H1 (cell line): ENCODE measurements around the gene CDH1. TPM values are rescaled to one million over a fixed set of nuclear protein-coding genes. Genes with fewer than 3 reads are reported as not detected.

ENCODE experiments used
- CTCF ChIA-PET: fragments of 300-600 bp; sonication (Branson Sonifier 250); formaldehyde crosslinking; loops from one replicate; lab custom pipeline; 2021; ENCODE audit not compliant: partially characterized antibody; lab: Charles Lee
- POLR2A ChIA-PET: fragments of 300-600 bp; sonication (Branson Sonifier 250); formaldehyde crosslinking; loops from one replicate; lab custom pipeline; 2021; ENCODE audit warnings: inconsistent platforms; ENCODE audit not compliant: partially characterized antibody; lab: Charles Lee
- DNase-seq, 2 experiments: peaks; one replicate each; pipeline versions ENCODE4 v3.0.0 to v3.0.0-alpha.2; 2010 to 2022; ENCODE audit warnings: low spot score in 2 of 2, low read depth in 1 of 2, mixed read lengths in 1 of 2
- FAIRE-seq: peaks from 2 replicates; lab custom pipeline; 2011; peaks lifted over from hg19 to GRCh38; lab: Jason Lieb, UNC
- H2AFZ ChIP-seq: 2 replicates; pipeline ENCODE4 v1.8.1; 2012; ENCODE audit warnings: low read length, inconsistent platforms
- H2AK5ac ChIP-seq: 2 replicates; pipeline ENCODE4 v1.6.1; 2013; ENCODE audit warnings: low read depth, low read length
- H2BK120ac ChIP-seq: replicated peaks from 2 replicates; pipeline ENCODE3; 2013; ENCODE audit warnings: low read depth, low read length, inconsistent platforms
- H2BK12ac ChIP-seq: 2 replicates; pipeline ENCODE4 v1.6.1; 2013; ENCODE audit warnings: low read depth, low read length
- H2BK15ac ChIP-seq: 2 replicates; pipeline ENCODE4 v1.6.1; 2013; ENCODE audit warnings: low read length
- H2BK20ac ChIP-seq: 2 replicates; pipeline ENCODE4 v1.6.1; 2013; ENCODE audit warnings: low read length
- H2BK5ac ChIP-seq: 2 replicates; pipeline ENCODE4 v1.6.1; 2013; ENCODE audit warnings: low read depth, low read length
- H3K14ac ChIP-seq: 2 replicates; pipeline ENCODE4 v1.6.1; 2013; ENCODE audit warnings: inconsistent platforms; ENCODE audit not compliant: insufficient read length
- H3K18ac ChIP-seq: 2 replicates; pipeline ENCODE4 v1.6.1; 2013; ENCODE audit warnings: low read length; ENCODE audit errors: extremely low read depth
- H3K23ac ChIP-seq: 2 replicates; pipeline ENCODE4 v1.6.1; 2013; ENCODE audit warnings: inconsistent platforms; ENCODE audit not compliant: insufficient read length
- H3K23me2 ChIP-seq: 2 replicates; pipeline ENCODE4 v1.6.1; 2013; ENCODE audit warnings: low read depth, low read length
- H3K27ac ChIP-seq: 2 replicates; pipeline ENCODE4 v1.6.1; 2011; ENCODE audit warnings: low read depth, low read length, inconsistent platforms
- H3K27me3 ChIP-seq, 4 experiments: replicated peaks in 1 of 4; 1 replicate in 1 of 4; 2 replicates in 3 of 4; pipeline versions ENCODE4 v1.6.1 to v1.8.1; 2011 to 2013; ENCODE audit warnings: low read length in 3 of 4, mild to moderate bottlenecking in 3 of 4, inconsistent platforms in 2 of 4, mixed read lengths in 2 of 4, moderate library complexity in 1 of 4; ENCODE audit not compliant: control insufficient read depth in 3 of 4, insufficient read depth in 3 of 4; ENCODE audit errors: extremely low read depth in 1 of 4
- H3K36me3 ChIP-seq, 4 experiments: 2 replicates each; pipeline versions ENCODE4 v1.6.1 to v1.8.1; 2011 to 2013; ENCODE audit warnings: mild to moderate bottlenecking in 4 of 4, low read length in 3 of 4, moderate library complexity in 2 of 4, control low read depth in 1 of 4, inconsistent platforms in 1 of 4; ENCODE audit not compliant: insufficient read depth in 4 of 4, control insufficient read depth in 2 of 4
- H3K4ac ChIP-seq: replicated peaks from 2 replicates; pipeline ENCODE3; 2013; ENCODE audit warnings: low read length, low read depth, mixed read lengths, inconsistent platforms; ENCODE audit not compliant: insufficient read length
- H3K4me1 ChIP-seq, 4 experiments: replicated peaks in 1 of 4; 1 replicate in 1 of 4; 2 replicates in 3 of 4; pipeline versions ENCODE4 v1.6.1 to v1.8.1; 2011 to 2013; ENCODE audit warnings: low read length in 3 of 4, inconsistent platforms in 2 of 4, mixed read lengths in 1 of 4; ENCODE audit not compliant: insufficient read depth in 4 of 4, control insufficient read depth in 3 of 4
- H3K4me2 ChIP-seq, 2 experiments: 2 replicates each; pipeline versions ENCODE4 v1.6.1 to v1.8.1; 2011 to 2013; ENCODE audit warnings: low read depth in 2 of 2, low read length in 2 of 2, control low read depth in 1 of 2, inconsistent platforms in 1 of 2, mild to moderate bottlenecking in 1 of 2; ENCODE audit not compliant: insufficient read depth in 1 of 2
- H3K4me3 ChIP-seq, 4 experiments: fragments of 200-600, 300-600 bp in 1 of 4; sonication (generic), shearing (Covaris generic), sonication (Bioruptor Twin) in 1 of 4; 2 replicates each; pipeline versions ENCODE4 v1.5.1 to v1.8.1; 2011 to 2016; ENCODE audit warnings: low read length in 4 of 4, low read depth in 3 of 4, control low read depth in 2 of 4, inconsistent platforms in 2 of 4, mild to moderate bottlenecking in 2 of 4, mixed read lengths in 1 of 4, moderate library complexity in 1 of 4; ENCODE audit not compliant: insufficient read depth in 2 of 4; ENCODE audit errors: extremely low read depth in 1 of 4
- H3K56ac ChIP-seq: replicated peaks from 2 replicates; pipeline ENCODE3; 2013; ENCODE audit warnings: low read depth, mild to moderate bottlenecking, mixed read lengths, low read length, inconsistent platforms; ENCODE audit not compliant: insufficient read length
- H3K79me1 ChIP-seq: 2 replicates; pipeline ENCODE4 v1.6.1; 2013; ENCODE audit warnings: low read depth, low read length, control low read depth
- H3K79me2 ChIP-seq, 2 experiments: 2 replicates each; pipeline versions ENCODE4 v1.6.1 to v1.8.1; 2012 to 2013; ENCODE audit warnings: low read length in 2 of 2, mild to moderate bottlenecking in 2 of 2, inconsistent platforms in 1 of 2; ENCODE audit not compliant: insufficient read depth in 2 of 2, control insufficient read depth in 1 of 2
- H3K9ac ChIP-seq, 4 experiments: replicated peaks in 1 of 4; 1 replicate in 1 of 4; 2 replicates in 3 of 4; pipeline versions ENCODE4 v1.6.1 to v1.8.1; 2011 to 2013; ENCODE audit warnings: low read depth in 3 of 4, low read length in 3 of 4, control low read depth in 2 of 4, mild to moderate bottlenecking in 2 of 4, moderate library complexity in 2 of 4, inconsistent platforms in 1 of 4; ENCODE audit errors: extremely low read depth in 1 of 4
- H3K9me3 ChIP-seq, 2 experiments: 2 replicates each; pipeline versions ENCODE4 v1.6.1 to v1.8.1; 2012 to 2013; ENCODE audit warnings: mild to moderate bottlenecking in 2 of 2, moderate library complexity in 2 of 2, control low read depth in 1 of 2, inconsistent platforms in 1 of 2, low read depth in 1 of 2, low read length in 1 of 2, mixed read lengths in 1 of 2; ENCODE audit not compliant: insufficient read depth in 2 of 2
- H4K20me1 ChIP-seq, 2 experiments: replicated peaks in 1 of 2; 2 replicates each; pipeline versions ENCODE3 to v1.8.1; 2011 to 2013; ENCODE audit warnings: inconsistent platforms in 2 of 2, low read length in 2 of 2, mild to moderate bottlenecking in 1 of 2; ENCODE audit not compliant: insufficient read depth in 2 of 2, control insufficient read depth in 1 of 2
- H4K5ac ChIP-seq: 2 replicates; pipeline ENCODE4 v1.6.1; 2013; ENCODE audit warnings: low read length, low read depth, mixed read lengths, inconsistent platforms; ENCODE audit not compliant: insufficient read length
- H4K8ac ChIP-seq: 2 replicates; pipeline ENCODE4 v1.8.0; 2013; ENCODE audit warnings: mild to moderate bottlenecking, moderate library complexity, low read length, inconsistent platforms; ENCODE audit not compliant: insufficient read depth; ENCODE audit errors: extremely low read depth
- H4K91ac ChIP-seq: replicated peaks from 2 replicates; pipeline ENCODE3; 2013; ENCODE audit warnings: low read length, mixed read lengths, inconsistent platforms; ENCODE audit not compliant: insufficient read length
- BRCA1 ChIP-seq: IDR thresholded peaks from 2 replicates; pipeline ENCODE4 v1.6.1; 2012; ENCODE audit warnings: low read depth, low read length, improper control_type of control experiment
- GTF2F1 ChIP-seq: IDR thresholded peaks from 2 replicates; pipeline ENCODE4 v1.6.1; 2012; ENCODE audit warnings: low read depth, low read length, improper control_type of control experiment, borderline replicate concordance
- NANOG ChIP-seq: IDR thresholded peaks from 2 replicates; pipeline ENCODE4 v1.6.1; 2011; ENCODE audit warnings: low read length, low read depth, mild to moderate bottlenecking, inconsistent platforms; ENCODE audit not compliant: insufficient read depth, poor library complexity, severe bottlenecking
- PHF8 ChIP-seq: fragments of 200-600 bp; sonication (generic); conservative IDR thresholded peaks from 2 replicates; pipeline ENCODE4 v1.7.1; 2012; ENCODE audit warnings: low read depth, mild to moderate bottlenecking, inconsistent platforms, low read length, moderate library complexity
- POLR2AphosphoS5 ChIP-seq: IDR thresholded peaks from 2 replicates; pipeline ENCODE4 v1.6.1; 2011; ENCODE audit warnings: low read depth, low read length
- RNF2 ChIP-seq: fragments of 200-900, 300-1000 bp; sonication (generic); IDR thresholded peaks from 2 replicates; pipeline ENCODE4 v1.7.1; 2016; ENCODE audit warnings: borderline replicate concordance, low read depth, mild to moderate bottlenecking, antibody characterized with exemption, low read length; ENCODE audit not compliant: poor library complexity, severe bottlenecking; ENCODE audit errors: missing control alignments
- RXRA ChIP-seq: IDR thresholded peaks from 2 replicates; pipeline ENCODE4 v1.6.1; 2011; ENCODE audit warnings: low read depth, mild to moderate bottlenecking, low read length, moderate library complexity; ENCODE audit not compliant: insufficient read depth
- SAP30 ChIP-seq: fragments of 300-600 bp; sonication (generic); IDR thresholded peaks from 2 replicates; pipeline ENCODE4 v1.7.1; 2012; ENCODE audit warnings: low read length, moderate library complexity, mild to moderate bottlenecking, inconsistent platforms; ENCODE audit not compliant: insufficient read depth, insufficient replicate concordance
- SP4 ChIP-seq: IDR thresholded peaks from 2 replicates; pipeline ENCODE4 v1.6.1; 2012; ENCODE audit warnings: low read length, inconsistent platforms
- polyA plus RNA-seq, 7 experiments: library from polyadenylated mRNA; depleted of rRNA in 3 of 7; stranded (reverse) in 5 of 7; unstranded in 2 of 7; fragments of >200 nt in 5 of 7; fragments of 200-250 nt in 2 of 7; gene quantifications; 1 replicate in 5 of 7; 2 replicates in 1 of 7; 4 replicates in 1 of 7; pipeline versions ENCODE4 v1.2.1 to v1.2.3, GENCODE V29; 2011 to 2013; ENCODE audit warnings: missing spikeins in 2 of 7, mixed read lengths in 2 of 7
- total RNA-seq: library from RNA; stranded (reverse); fragmentation: NEBNext Ultra II Directional; extraction: Animal tissue kit (Norgen Biotek cat#: 25700); gene quantifications from 2 replicates; pipeline ENCODE4 v1.2.1, GENCODE V29; 2021

Gene CDH1
- total and polyA plus RNA-seq, 2 of the 8 experiments (the other 6 are each of a cell fraction or from before 2014, with no cell fraction given), result 133 to 265 TPM

- Histone ChIP-seq H3K27ac (no peak overlapping the region), H2BK120ac (no peak overlapping the region), H3K4ac (no peak overlapping the region), H4K8ac (no peak overlapping the region), H3K79me1 (peaks cover 12% of the 10 kb centered on the region), H3K4me1 (peaks cover 8 to 26% (median 18%) of the 10 kb centered on the region in 4 experiments), H3K9ac (no peak overlapping the region), H3K27me3 (no peaks in the 10 kb centered on the region), H3K56ac (no peak overlapping the region), H4K20me1 (peaks cover 0 to 1% of the 10 kb centered on the region in 2 experiments), H3K23ac (no peak overlapping the region), H3K79me2 (peaks cover 0 to 81% of the 10 kb centered on the region in 2 experiments; a peak in 2 of 4 replicates), H4K5ac (no peak overlapping the region), H3K4me3 (no peak overlapping the region), H2BK12ac (0 out of 2 replicates have a peak overlapping the region, but pooled peaks have one; percentile 80), H3K36me3 (peaks cover 0 to 22% (median 0%) of the 10 kb centered on the region in 4 experiments; a peak in 4 of 8 replicates), H2BK15ac (no peak overlapping the region), H4K91ac (no peak overlapping the region), H3K9me3 (no peaks in the 10 kb centered on the region), H3K4me2 (no peak overlapping the region), H3K18ac (no peak overlapping the region), H2BK5ac (no peak overlapping the region), H3K23me2 (no peaks in the 10 kb centered on the region; the same call in 1 of the 2 replicates), H3K14ac (no peak overlapping the region), H2BK20ac (no peak overlapping the region), H2AFZ (no peak overlapping the region), H2AK5ac (no peak overlapping the region; the same call in 1 of the 2 replicates)
- TF ChIP-seq GTF2F1 (no peak), SAP30 (no peak), PHF8 (no peak), RXRA (no peak), SP4 (no peak), NANOG (no peak), BRCA1 (no peak), POLR2AphosphoS5 (no peak), RNF2 (no peak)
- no peak for FAIRE-seq
- no peak for DNase-seq
- CTCF ChIA-PET, result interaction anchor here (0.6 to 3.2 kb wide), 5 partner anchors 18 to 325 kb away, joined by 3 to 13 read pairs (median 4); no protein-coding TSS in a partner anchor
- POLR2A ChIA-PET, result interaction anchor here (1.4 to 5.2 kb wide), 6 partner anchors 8 to 24 kb away, joined by 4 to 33 read pairs (median 10); partner anchors contain the start of gene CDH1
Observed at GRCh38 chr16:68746951-68747350, 9.9 kb downstream of the CDH1 start.
